ENCODE measurements around the gene LRRC45.
"Not testable (repeated sequence)": the region's sequence is repeated elsewhere in the genome, so short reads cannot be mapped to it uniquely, and the experiment has no call there.

The LRRC45 gene

GRCh38 chr17:82022981-82023446 is at the start of gene LRRC45:
LRRC45 (plus strand) TSS chr17:82023305; CDS start chr17:82023644, 339 bp downstream.
- peak; percentile 100 for DNase-seq

- DNase-seq: no peak
Observed at GRCh38 chr17:81973432-81973831, 49.7 kb upstream of the LRRC45 start.

GRCh38 chr17:81976332-81977210 is 46.5 kb upstream of the LRRC45 start:
- peak; percentile 81 for DNase-seq

- peak; percentile 96 for DNase-seq
Observed at GRCh38 chr17:81977211-81977808, 45.8 kb upstream of the LRRC45 start, which contains the start of gene ASPSCR1. ASPSCR1 (plus strand) TSS chr17:81977629; CDS start chr17:81977647, 18 bp downstream.

- no peak for DNase-seq
Observed at GRCh38 chr17:81978524-81979298, 44.4 kb upstream of the LRRC45 start.

DNA sequence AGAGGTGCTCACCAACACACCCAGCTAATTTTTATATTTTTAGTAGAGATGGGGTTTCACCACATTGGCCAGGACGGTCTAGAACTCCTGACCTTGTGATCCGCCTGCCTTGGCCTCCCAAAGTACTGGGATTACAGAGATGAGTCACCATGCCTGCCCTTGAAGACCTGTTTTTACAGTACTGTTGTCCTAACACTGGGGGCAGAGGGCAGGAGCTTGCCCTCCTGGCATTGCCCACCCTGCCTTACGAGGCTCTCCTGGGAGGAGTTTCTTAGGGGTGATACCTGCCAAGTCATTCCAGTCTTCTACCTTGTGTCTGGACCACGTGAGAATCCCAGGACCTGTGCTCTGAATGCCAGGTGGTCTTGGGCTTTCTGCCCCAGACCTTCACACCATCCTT is 43.0 kb upstream of the LRRC45 start:
- DNase-seq: no peak

DNA sequence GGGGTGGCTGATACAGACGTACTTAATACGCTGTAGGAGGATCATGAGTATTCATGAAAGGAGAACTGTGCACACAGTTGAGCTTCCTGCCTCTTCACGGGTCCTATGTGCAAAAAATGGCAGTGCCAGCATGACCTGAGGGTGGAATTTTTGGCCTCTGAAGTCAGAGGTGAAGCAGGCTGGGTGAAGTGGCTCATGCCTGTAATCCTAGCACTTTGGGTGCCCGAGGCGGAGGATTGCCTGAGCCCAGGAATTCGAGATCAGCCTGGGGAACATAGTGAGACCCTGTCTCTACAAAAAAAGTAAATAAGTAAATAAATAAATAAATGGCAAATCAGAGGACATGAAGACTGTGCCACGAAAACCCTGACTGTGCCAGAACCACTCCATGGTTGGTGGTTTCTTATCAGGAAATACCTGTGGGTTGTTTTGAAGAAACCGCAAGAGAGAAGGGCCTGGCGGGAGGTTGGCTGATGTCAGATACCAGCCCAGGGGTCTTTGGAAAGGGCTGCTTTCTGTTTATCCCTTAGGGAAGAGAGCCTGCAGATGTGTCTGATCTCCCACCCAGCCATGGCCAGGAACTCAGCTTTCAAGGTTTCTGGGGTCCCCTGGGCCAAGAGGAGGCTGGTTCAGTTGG is 42.3 kb upstream of the LRRC45 start:
- DNase-seq: no peak

- not testable (repeated sequence) for DNase-seq
Observed at GRCh38 chr17:81981511-81981910, 41.6 kb upstream of the LRRC45 start.

DNA sequence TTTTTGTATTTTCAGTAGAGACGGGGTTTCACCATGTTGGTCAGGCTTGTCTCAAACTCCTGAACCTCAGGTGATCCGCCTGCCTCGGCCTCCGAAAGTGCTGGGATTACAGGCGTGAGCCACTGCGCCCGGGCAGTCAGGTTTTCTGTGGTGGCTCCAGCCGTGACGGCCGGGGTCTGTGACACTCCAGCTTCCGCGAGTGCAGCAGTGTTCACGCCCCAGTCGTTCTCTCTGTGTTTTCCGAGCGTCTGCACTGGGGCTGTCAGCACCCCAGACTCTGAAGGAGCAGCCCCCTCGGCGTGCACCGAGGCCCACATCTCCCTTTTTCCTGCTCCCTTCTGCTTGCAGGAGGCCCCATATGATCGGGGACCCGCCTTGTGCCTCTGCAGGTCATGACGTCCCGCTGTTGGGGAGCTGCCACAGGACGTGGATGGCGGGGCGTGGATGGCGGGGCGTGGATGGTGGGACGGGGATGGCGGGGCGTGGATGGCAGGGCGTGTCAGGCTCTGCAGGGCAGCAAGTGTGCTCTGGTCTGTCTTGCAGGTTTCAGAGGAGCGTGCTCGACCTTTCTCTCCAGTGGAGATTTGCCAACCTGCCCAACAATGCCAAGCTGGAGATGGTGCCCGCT is 40.0 kb upstream of the LRRC45 start:
- DNase-seq: no peak

GRCh38 chr17:81983639-81984373 is 39.3 kb upstream of the LRRC45 start:
- no peak for DNase-seq

DNA sequence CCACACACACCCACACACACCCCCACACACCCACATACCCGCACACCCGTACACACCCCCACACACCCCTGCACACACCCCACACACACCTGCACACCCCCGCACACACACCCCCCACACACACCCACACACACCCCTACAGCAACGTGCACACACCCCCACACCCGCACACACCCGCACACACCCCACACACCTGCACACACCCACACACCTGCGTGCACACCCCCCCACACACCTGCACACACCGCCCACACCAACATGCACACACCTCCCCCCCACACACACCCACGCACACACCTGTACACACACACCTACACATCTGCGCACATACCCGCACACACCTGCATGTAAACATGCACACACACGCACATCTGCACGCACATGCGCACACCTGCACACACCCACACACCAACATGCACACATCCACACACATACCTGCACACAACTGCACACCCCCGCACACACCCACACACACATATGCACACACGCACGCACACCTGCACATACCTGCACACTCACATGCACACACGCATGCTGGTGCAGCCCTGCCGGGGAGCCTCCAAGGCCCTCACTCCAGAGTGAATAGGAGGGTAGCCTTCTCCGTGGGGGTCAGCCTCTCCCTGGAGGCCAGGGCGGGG is 38.2 kb upstream of the LRRC45 start:
- no peak for DNase-seq

GRCh38 chr17:81986606-81987005 is 36.5 kb upstream of the LRRC45 start:
- no peak for DNase-seq

- no peak for DNase-seq
Observed at GRCh38 chr17:81987161-81987770, 35.8 kb upstream of the LRRC45 start.

GRCh38 chr17:81990836-81991683 is 32.0 kb upstream of the LRRC45 start:
- DNase-seq: no peak

DNA sequence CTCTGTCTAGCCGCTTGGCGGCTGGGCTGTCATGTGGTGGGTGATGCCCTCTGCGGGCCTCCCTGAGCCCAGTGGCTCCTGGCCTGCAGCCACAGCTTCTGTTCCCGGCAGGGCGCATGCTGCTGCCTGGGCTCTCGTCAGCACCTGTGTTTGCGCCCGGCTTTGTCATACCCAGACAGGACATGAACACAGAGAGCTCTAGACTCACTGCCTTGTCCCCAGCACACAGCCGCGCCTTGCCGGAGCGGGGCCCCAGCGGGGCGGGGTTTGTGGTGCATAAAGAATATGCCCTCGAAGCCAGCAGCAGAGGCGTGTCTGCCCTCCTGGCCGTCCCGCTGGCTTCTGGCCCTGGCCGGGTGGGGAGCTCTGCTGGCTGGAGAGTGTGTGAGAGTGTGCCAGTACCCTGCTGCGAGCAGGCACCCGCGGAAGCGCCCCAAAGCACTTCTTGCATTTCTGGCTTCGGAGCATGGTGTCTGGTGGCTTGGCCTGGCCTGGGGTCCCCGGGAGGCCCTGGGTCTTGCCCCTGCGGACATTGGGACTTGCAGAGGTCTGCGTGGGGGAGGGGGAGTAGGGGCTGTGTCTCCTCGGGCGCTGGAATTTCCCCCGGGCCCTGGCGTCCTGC is 31.3 kb upstream of the LRRC45 start:
- DNase-seq: no peak

DNA sequence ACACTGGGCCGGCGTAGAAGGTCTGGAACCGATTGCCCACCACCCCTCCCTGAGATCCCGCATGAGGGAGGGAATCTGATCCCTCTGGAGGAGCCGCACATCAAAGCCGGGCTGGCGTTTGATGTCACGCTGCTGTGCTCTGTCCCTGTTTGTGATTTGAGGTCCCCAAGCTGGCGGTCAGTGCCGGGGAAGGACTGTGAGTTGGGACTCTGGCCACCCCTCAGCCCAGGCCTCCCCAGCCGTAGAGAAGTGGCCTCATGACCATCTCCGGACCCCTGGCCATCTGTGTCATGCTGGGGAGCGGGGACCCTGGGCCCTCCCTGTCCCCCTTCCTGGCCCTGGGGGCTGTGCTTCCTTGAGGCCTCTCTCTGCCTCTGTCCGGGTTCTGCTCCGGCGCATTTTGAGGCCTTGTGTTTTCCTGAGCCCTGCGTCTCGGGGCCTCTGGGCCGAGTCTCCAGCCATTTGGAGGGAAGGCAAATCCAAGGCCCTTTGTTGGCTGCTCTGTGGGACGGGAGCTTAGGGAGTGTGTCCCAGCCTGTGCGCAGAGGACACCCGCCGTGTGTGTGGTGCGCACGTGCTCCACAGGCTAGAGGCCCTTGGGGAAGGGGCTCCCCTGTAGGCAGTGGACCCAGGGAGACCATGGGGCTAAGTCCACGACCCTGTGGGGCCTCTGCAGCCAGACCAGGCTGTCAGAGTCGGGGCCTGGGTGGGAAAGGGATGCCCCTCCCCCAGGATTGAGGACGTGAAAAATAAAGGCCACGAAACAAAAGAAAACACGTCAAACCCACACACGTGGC is 30.6 kb upstream of the LRRC45 start:
- no peak for DNase-seq

DNA sequence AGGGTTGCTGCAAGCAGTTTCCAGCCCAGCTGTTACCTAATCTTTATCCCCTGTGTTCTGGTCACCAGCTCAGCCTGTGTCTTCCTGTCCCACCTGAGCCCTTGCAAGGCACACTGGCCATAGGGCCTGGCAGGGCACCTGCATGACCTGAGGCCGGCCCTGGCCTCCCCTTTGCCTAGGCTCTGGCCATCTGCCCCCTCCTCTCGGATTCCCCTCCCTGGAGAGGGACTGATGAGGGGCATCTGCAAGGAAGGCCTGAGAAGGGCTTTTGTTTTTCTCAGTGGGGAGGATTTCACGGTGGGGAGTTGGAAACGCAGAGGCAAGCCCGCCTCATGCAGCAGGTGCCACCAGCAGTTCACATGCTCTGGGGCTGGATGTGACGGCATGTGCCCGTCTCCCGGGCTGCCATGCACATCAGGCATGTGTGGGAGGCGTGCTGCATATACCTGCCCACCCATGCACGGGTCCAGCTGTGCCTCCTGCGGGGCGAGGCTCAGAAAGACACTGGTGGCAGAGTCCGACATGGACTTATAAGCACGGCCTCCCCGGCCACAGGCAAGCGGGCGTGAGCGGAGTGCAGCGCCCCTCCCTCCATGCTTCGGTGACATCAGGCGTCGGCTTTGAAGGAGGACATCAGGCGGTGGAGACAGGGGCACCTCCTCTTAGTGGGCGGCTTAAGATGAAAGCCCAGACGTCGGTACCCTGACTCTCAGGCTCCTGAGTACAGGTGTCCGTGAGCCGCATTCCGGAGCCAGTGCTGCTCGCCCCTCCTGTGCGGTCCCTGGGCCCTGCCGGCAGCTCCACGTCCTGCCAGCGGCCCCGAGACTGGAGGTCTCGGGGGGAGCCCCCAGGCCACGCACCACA is 29.1 kb upstream of the LRRC45 start:
- no peak for DNase-seq

All from NCI-H345 (cell line).